Right forelimb (tissue), 1 donor: ENCODE measurements around the gene KCNC4.
A peak's percentile ranks its signal among the peaks of the same experiment; 100 is the strongest.

Experiments used
- DNase-seq: peaks from one replicate; pipeline ENCODE4 v3.0.0-alpha.2; 2018

The KCNC4 gene

GRCh38 chr1:110189181-110189580, 20.9 kb upstream of the KCNC4 start:
- DNase-seq, result no peak

DNA sequence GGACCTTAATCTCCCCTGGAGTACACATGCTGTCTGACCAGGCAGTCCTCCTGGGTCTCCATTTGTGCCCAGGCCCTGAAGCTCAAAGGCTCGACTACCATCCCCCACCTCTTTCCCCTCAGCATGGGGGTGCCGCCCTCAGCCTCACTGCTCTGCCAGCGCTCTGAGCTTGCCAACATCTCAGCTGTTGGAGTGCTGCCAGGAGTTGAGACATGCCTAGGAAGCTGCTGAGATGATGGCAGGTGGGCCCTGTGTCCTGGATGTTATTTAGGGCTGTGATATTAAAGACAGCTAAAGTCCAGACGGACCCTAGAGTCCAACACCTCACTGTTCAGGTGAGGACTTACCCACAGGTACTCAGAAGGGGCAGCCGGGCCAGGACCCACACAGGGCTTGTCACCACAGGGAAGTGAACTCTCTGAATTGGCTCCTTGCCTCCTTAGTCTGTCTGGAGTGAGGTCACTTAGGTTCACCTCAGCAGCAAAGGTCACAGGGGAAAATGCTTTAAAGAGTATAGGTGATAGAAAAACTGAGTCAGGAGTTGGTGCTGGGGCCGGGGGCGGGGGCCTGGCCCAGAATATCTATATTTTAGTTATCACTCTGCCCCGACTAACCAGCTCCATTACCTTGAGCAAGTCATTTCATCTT, 19.7 kb upstream of the KCNC4 start:
- DNase-seq, result no peak

GRCh38 chr1:110192541-110192940, 17.6 kb upstream of the KCNC4 start:
- no peak for DNase-seq

DNA sequence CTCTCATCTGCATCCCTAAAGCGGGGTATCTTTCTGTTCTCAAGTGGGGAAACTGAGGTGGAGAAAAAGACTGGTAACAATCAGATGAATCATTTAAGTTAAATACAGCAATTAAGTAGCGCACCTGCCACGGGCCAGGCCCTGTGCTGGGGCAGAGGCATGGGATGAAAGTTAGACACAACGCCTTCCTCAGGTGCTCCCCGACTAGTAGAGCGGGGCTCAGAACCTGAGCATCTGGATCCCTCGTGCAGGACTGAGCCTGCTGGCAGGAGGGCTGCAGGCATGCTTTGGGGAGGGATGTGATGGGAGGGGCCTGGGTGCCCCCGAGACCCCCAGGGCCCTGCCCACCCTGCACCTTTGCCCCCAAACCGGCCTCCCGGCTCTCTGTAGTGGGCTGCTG, 14.9 kb upstream of the KCNC4 start:
- DNase-seq, result no peak

DNA sequence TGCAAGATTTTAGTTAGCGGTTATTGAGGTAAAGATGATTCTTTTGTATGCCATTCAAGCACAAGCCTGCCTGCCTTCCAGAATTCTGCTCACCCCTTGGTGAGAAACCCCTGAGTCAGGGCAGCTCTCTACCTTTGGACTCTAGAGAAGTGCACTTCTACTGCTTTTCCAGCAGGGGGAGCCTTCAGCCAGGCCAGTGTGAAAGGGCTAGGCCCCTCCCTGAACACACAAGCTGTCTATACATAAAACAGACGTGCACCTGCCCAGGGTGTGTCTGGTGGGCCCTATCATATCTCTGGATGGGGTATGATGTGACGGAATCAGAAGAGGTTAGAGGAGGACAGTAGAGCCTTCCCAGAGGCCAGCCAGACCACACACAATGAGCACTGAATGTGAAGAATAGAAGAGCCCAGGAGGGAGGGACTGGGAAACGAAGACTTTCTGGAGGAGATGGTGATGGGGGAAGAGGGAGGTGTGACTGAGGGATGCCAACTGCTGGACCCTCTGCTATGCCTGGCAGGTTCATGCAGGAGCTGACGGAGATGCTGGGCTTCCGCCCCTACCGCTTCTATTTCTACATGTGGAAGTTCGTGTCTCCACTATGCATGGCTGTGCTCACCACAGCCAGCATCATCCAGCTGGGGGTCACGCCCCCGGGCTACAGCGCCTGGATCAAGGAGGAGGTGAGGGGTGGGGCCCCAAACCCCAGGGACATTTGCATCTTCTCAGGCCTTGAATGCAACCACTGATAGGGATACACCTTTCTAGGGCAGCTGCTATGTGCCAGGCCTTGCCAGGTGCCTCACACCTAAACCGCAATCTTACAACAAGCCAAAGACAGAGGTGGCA, 13.0 kb upstream of the KCNC4 start:
- no peak for DNase-seq

- no peak for DNase-seq
Observed at GRCh38 chr1:110197905-110198629, 12.0 kb upstream of the KCNC4 start.

- DNase-seq, result no peak
Observed at GRCh38 chr1:110198746-110199145, 11.4 kb upstream of the KCNC4 start.

DNA sequence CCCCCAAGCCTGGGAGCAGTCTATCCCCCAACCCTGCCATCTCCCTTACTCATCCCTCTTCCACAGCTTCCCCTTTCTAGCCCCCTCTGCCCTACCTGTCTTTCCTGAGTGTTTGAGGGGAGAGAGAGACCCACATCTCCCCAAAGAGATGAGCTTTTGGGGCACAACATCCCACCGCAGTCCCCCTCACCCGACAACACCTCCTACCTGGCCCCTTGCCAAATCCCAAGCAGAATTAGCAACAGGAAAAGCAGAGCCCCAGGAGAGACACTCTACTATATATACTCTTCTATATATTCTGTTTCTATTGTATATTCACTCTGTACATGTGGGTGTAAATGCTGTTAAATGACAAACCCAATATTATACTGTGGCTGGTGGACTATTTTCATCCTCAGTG, 9.9 kb upstream of the KCNC4 start:
- DNase-seq, result no peak

DNA sequence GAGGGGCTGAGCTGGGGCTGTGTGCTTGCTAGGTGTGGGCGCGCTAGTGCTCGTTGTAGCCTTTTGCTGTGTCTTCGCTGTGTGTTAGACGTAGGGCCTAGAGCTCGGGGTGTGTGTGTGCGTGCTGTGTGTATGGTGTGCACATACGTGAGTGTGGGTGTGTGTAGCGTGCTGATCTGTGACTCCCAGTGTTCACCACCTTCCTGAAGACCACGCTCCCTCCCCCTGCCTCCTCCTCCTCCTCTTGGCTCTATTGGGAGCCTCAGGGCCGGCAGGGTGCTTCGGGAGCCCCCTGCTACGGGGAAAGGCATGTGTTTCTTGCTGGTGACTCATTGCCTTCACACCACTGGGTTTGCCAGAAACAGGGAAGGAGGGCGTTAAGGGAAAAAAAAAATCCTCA, 9.4 kb upstream of the KCNC4 start:
- DNase-seq, result no peak

GRCh38 chr1:110201157-110201825, 8.8 kb upstream of the KCNC4 start:
- DNase-seq, result no peak

DNA sequence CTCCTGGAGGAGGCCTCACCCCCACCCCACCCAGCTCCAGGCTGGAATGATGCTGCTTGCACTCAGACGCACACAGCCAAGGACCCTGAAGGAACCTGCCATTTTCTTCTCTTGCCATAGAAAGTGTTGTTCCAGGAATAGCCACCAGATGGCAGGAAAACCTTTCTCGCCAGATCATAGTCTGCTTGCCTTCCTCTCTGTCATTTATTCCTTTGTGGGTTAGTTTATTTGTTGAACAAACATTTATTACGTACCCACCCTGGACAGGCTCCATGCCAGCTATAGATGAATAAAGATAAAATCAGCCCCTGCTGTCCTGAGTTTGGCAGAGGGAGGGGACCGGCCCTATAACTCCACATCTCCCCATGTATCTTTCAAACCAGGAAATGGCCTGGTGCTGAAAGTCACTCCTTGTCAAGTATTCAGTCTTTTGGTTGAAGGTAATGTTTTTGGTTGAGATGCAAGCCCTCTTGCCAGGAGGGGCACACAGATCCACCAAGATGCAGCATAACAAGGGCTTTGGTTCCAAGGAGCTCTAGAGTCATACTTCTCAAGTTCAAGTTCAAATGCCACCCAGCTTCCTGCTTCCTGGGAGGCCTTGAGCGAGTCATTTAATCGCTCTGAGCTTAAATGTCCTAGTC, 7.0 kb upstream of the KCNC4 start:
- peak; percentile 62 for DNase-seq

DNA sequence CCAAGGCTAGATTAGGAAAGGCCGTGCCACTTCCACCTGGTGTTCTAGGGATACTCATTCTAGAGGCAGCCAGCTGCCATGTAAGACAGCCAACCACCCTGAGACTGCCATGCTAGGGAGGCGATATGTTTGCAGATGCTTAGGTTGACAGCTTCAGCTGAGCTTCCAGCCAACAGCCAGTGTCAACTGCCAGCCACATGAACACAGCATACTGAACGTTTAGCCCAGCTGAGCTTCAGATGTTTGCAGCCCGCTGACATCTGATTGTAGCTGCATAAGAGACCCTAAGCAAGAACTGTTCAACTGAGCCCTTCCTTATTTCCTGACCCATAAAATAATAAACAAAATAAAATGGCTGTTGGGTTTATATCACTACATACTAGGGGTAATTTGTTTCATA, 5.0 kb upstream of the KCNC4 start:
- DNase-seq, result no peak

DNA sequence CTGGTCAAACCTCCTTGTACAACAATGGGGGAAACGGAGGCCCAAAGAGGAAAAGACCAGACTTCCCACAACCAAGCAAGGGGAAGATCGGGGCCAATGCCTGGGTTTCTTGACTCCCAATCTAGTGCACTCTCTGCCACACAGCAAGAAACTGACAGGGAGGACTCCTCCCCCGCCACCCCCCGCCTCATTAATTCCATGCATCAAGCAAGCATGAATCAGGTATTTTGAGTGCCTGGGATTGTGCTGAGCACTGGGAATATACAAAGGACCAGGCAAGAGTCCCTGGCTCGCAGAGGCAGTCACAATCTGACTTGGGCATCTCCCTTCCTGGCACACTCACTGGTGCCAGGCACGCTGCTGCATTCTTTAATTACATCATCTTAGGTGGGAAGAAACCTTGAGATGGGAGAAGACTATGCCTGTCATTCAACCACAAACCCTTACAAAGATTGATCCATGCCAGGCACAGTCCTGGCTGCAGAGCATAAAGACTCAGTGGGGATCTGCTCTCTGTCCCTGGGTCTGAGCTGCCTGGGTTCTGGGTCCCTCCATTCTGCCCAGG, 4.4 kb upstream of the KCNC4 start:
- DNase-seq, result no peak

GRCh38 chr1:110206261-110206920, 3.7 kb upstream of the KCNC4 start:
- DNase-seq, result no peak

- DNase-seq, result peak; percentile 81
Observed at GRCh38 chr1:110207831-110208230, 2.3 kb upstream of the KCNC4 start.

DNA sequence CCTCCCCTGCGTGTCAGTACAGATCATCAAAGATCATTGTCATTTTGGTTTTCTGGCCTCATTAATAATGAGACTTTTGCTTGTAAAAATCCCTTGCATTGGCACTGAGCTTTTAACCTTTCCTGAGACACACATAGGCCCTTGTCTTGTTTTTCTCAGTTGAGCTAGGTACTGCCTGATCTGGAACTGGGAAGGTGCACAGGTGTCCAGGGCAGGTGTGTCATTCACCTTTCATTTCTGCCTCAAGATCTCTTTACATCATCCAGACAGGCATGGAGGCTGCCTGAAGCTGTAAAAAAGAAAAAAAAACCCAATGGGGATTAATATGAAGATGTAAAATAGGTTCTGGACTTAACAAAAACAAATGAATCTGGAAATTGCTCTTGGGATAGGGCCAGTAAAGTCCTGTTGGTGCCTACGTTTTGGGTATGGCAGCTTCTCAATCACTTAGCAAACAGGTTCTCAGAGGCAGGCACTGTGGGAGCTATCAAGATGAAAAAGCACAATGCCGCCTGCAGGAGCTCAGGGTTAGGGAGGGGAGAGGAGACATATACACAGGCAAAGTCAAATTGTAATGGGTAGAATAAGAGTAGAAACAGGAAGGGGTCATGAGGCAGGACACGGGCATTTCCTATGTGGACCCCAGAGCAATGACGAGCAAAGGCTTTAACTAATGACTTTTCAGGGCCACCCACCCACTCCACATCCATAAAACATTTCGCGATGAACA, 1.0 kb upstream of the KCNC4 start:
- DNase-seq, result no peak

DNA sequence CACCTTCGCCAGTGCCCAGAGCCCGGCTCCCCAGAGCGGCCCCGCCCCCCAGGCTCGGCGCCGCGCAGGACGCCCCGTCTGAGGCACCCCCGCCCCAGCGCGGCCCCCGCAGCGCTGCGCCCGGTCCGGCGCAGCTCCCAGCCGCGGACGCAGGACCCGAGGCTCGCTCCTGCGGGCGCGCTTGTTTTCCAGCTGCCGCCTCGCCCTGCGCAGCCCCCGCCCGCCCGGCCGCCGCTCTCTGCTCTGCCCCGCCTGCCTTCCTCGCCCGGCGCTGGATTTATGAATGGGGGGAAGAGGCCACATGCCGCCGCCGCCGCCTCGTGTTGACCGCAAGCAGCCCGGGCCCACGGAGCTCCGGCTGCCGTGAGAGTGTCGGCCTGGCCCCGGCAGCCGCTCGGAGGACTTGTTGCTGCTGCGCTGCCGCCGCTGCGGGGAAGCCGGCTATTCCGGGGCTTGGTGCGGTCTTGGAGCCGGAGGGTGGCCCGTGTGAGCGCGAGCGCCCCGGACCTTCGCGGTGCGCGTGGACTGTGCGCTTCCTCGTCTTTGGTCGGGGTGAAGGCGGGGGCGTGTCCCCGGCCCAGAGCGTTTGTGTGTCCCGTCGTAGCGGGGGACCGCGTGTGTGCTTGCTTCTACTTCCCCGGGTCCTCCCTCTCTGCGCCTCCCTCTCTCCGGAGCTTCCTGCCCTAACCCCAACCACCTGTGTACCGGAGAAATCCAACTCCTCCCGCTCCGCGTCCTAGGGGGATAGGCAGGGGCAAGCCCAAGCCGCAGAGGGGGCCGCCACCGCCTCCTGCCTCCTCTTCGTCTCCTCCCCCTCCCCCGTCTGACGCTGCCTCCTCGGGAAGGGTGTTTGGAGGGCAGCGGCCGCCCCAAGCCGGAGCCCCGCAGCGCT, 736 bp downstream of the KCNC4 start:
- DNase-seq, result no peak

GRCh38 chr1:110211496-110212168, 1.5 kb downstream of the KCNC4 start:
- no peak for DNase-seq
